GM23338 (cell line): Measurements from ENCODE around the gene ENDOV. TPM values are rescaled to one million over a fixed set of nuclear protein-coding genes. Genes with fewer than 3 reads are reported as not detected.
A peak's percentile ranks its signal among the peaks of the same experiment; 100 is the strongest.

Experiments
- ATAC-seq: fragments of 200-7000 bp; cut with Tn5 transposase; 3 replicates; pipeline ENCODE4 v1.9.1; 2020
- DNase-seq: peaks from one replicate; pipeline ENCODE4 v3.0.0-alpha.2; 2015; ENCODE audit warnings: low spot score
- H2AFZ ChIP-seq: fragments of 200-600 bp; sonication (generic); 2 replicates; pipeline ENCODE4 v1.8.0; 2016; ENCODE audit warnings: antibody characterized with exemption, mild to moderate bottlenecking, moderate library complexity
- H3F3A ChIP-seq: fragments of 200-600 bp; sonication (generic); replicated peaks from 2 replicates; pipeline ENCODE4 v1.8.0; 2017; ENCODE audit warnings: antibody characterized with exemption, mixed run types, low read depth
- H3K27ac ChIP-seq: fragments of 200-600 bp; sonication (generic); 2 replicates; pipeline ENCODE4 v1.6.1; 2016; ENCODE audit warnings: low read depth
- H3K27me3 ChIP-seq: fragments of 200-600 bp; sonication (generic); 2 replicates; pipeline ENCODE4 v1.8.0; 2016; ENCODE audit warnings: mild to moderate bottlenecking, mixed run types, moderate library complexity; ENCODE audit not compliant: insufficient read depth
- H3K36me3 ChIP-seq: fragments of 200-600 bp; sonication (generic); 2 replicates; pipeline ENCODE4 v1.8.0; 2016; ENCODE audit warnings: mild to moderate bottlenecking; ENCODE audit not compliant: insufficient read depth
- H3K4me1 ChIP-seq: fragments of 200-600 bp; sonication (generic); 2 replicates; pipeline ENCODE4 v1.8.0; 2016; ENCODE audit warnings: mild to moderate bottlenecking, moderate library complexity; ENCODE audit not compliant: insufficient read depth
- H3K4me2 ChIP-seq: fragments of 200-600 bp; sonication (generic); 2 replicates; pipeline ENCODE4 v1.7.1; 2017; ENCODE audit warnings: mixed run types
- H3K4me3 ChIP-seq: fragments of 200-600 bp; sonication (generic); 2 replicates; pipeline ENCODE4 v1.6.1; 2016; ENCODE audit warnings: mixed run types
- H3K79me2 ChIP-seq: fragments of 200-600 bp; sonication (generic); replicated peaks from 2 replicates; pipeline ENCODE4 v1.8.0; 2017; ENCODE audit warnings: mild to moderate bottlenecking; ENCODE audit not compliant: insufficient read depth
- H3K9me2 ChIP-seq: fragments of 200-600 bp; sonication (generic); 2 replicates; pipeline ENCODE4 v1.8.0; 2017; ENCODE audit not compliant: insufficient read depth
- H4K20me1 ChIP-seq: fragments of 200-600 bp; sonication (generic); replicated peaks from 2 replicates; pipeline ENCODE4 v1.8.0; 2017; ENCODE audit warnings: mild to moderate bottlenecking; ENCODE audit not compliant: insufficient read depth
- H3K27ac Mint-ChIP-seq: 2 replicates; pipeline ENCODE4 v1.8.0; 2020; ENCODE audit warnings: inconsistent platforms, mild to moderate bottlenecking, moderate library complexity, mixed read lengths
- H3K27me3 Mint-ChIP-seq: 3 replicates; pipeline ENCODE4 v1.8.0; 2022; ENCODE audit warnings: low read depth, mild to moderate bottlenecking, moderate library complexity, mixed read lengths, inconsistent platforms; ENCODE audit not compliant: insufficient read depth, poor library complexity
- H3K36me3 Mint-ChIP-seq: 3 replicates; pipeline ENCODE4 v1.8.0; 2021; ENCODE audit warnings: low read depth, mild to moderate bottlenecking, inconsistent platforms, moderate library complexity, mixed read lengths
- H3K4me1 Mint-ChIP-seq: 3 replicates; pipeline ENCODE4 v1.8.0; 2020; ENCODE audit warnings: mild to moderate bottlenecking, inconsistent platforms, mixed read lengths
- H3K4me3 Mint-ChIP-seq: 3 replicates; pipeline ENCODE4 v1.8.0; 2021; ENCODE audit warnings: moderate library complexity, mild to moderate bottlenecking, inconsistent platforms, mixed read lengths
- H3K9me3 Mint-ChIP-seq: 3 replicates; pipeline ENCODE4 v1.8.0; 2020; ENCODE audit warnings: moderate library complexity, mild to moderate bottlenecking, inconsistent platforms, mixed read lengths
- CREB1 ChIP-seq: fragments of 250-450 bp; sonication (Bioruptor Pico); IDR thresholded peaks from 2 replicates; pipeline ENCODE4 v1.5.0; 2020; ENCODE audit warnings: low read depth, mild to moderate bottlenecking, moderate library complexity
- EZH2 ChIP-seq: fragments of 200-600 bp; sonication (generic); IDR thresholded peaks from one replicate; pipeline ENCODE4 v1.8.0; 2017; ENCODE audit warnings: antibody characterized with exemption, mild to moderate bottlenecking, low read depth; ENCODE audit not compliant: unreplicated experiment
- EZH2phosphoT487 ChIP-seq: fragments of 200-600 bp; sonication (generic); IDR thresholded peaks from one replicate; pipeline ENCODE4 v1.8.1; 2018; ENCODE audit warnings: antibody characterized with exemption; ENCODE audit not compliant: unreplicated experiment
- JUNB ChIP-seq: IDR thresholded peaks from one replicate; pipeline ENCODE4 v1.6.1; 2016; ENCODE audit warnings: antibody characterized with exemption; ENCODE audit not compliant: unreplicated experiment
- POLR2AphosphoS5 ChIP-seq: IDR thresholded peaks from 2 replicates; pipeline ENCODE4 v1.6.1; 2016; ENCODE audit warnings: antibody characterized with exemption, low read depth
- STAT1 ChIP-seq: IDR thresholded peaks from one replicate; pipeline ENCODE4 v1.6.1; 2016; ENCODE audit warnings: antibody characterized with exemption; ENCODE audit not compliant: unreplicated experiment
- ZNF114 ChIP-seq: fragments of 250-450 bp; sonication (Bioruptor Pico); IDR thresholded peaks from 2 replicates; pipeline ENCODE4 v1.5.0; 2020; ENCODE audit warnings: mild to moderate bottlenecking, moderate library complexity
- ZNF331 ChIP-seq: fragments of 250-450 bp; sonication (Bioruptor Pico); IDR thresholded peaks from 2 replicates; pipeline ENCODE4 v1.5.0; 2020; ENCODE audit warnings: low read depth, mild to moderate bottlenecking, moderate library complexity
- polyA plus RNA-seq: library from polyadenylated mRNA; unstranded; fragments of >200 nt; fragmentation: Nextera tagmentation; extraction: Ambion mirVana; gene quantifications from 2 replicates; pipeline ENCODE4 v1.2.1, GENCODE V29; 2016
- total RNA-seq: library from RNA; depleted of rRNA; stranded (reverse); fragments of >200 nt; shearing (Covaris generic); gene quantifications from 2 replicates; pipeline ENCODE4 v1.2.3, GENCODE V29; 2014
- TF ChIP-seq, protein P1 (sequence below): fragments of 250-450 bp; sonication (Bioruptor Pico); IDR thresholded peaks from 2 replicates; pipeline ENCODE4 v1.5.0; 2020; ENCODE audit warnings: mild to moderate bottlenecking, moderate library complexity
- TF ChIP-seq, protein P2 (sequence below): IDR thresholded peaks from one replicate; pipeline ENCODE4 v1.6.1; 2018; ENCODE audit warnings: antibody characterized with exemption; ENCODE audit not compliant: unreplicated experiment
- TF ChIP-seq, protein P3 (sequence below), 2 experiments: fragments of 200-600 bp in 1 of 2; sonication (generic) in 1 of 2; conservative IDR thresholded peaks; 2 replicates each; pipeline versions ENCODE4 v1.5.1 to v1.6.1; 2016 to 2017; ENCODE audit warnings: antibody characterized with exemption in 2 of 2, low read depth in 2 of 2, mild to moderate bottlenecking in 2 of 2, moderate library complexity in 1 of 2
- TF ChIP-seq, protein P4 (sequence below): IDR thresholded peaks from 2 replicates; pipeline ENCODE4 v1.6.1; 2016; ENCODE audit warnings: antibody characterized with exemption

The ENDOV gene
- total and polyA plus RNA-seq, 2 experiments from 2014 or later = 11.5 to 16.1 TPM

DNA sequence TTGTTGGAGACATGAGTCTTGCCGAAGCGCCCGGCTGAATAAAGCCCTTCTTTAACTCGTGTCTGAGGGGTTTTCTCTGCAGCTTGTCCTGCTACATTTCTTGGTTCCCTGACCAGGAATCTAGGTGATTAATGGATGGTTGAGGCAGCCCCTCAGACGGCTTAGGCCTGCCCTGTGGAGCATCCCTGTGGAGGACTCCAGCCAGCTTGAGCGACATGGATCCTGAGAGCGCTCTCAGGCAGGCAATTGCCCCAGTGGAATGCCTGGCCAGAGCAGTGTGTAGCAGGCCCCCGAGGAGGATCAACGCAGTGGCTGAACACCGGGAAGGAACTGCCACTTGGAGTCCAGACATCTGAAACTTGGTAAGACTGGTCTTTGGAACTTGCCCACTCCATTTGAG, 17.3 kb upstream of the ENDOV start:
- no peaks in the 10 kb centered on the region for H3K36me3 ChIP-seq
- Mint-ChIP-seq H3K4me1 (peaks cover 28% of the 10 kb centered on the region), H3K9me3 (no peaks in the 10 kb centered on the region), H3K27ac (no peak overlapping the region), H3K27me3 (peaks cover 3% of the 10 kb centered on the region), H3K4me3 (no peak overlapping the region), H3K36me3 (peaks cover 8% of the 10 kb centered on the region; the same call in 2 of the 3 replicates)
- DNase-seq = no peak
- no peaks in the 10 kb centered on the region for H3F3A ChIP-seq
- no peak overlapping the region for H3K4me3 ChIP-seq
- no peaks in the 10 kb centered on the region for H3K79me2 ChIP-seq
- no peak overlapping the region for H2AFZ ChIP-seq
- H4K20me1 ChIP-seq = peaks cover 4% of the 10 kb centered on the region; the same call in 1 of the 2 replicates
- peak; percentile 39 for ATAC-seq
- H3K4me1 ChIP-seq = no peaks in the 10 kb centered on the region; the same call in 1 of the 2 replicates
- H3K9me2 ChIP-seq = no peaks in the 10 kb centered on the region
- no peak overlapping the region for H3K27ac ChIP-seq
- H3K4me2 ChIP-seq = no peak overlapping the region
- TF ChIP-seq JUNB (no peak), ZNF114 (CRISPR knock-in tag) (no peak), EZH2phosphoT487 (no peak), EZH2 (no peak), STAT1 (no peak), ZNF331 (CRISPR knock-in tag) (no peak), CREB1 (no peak), POLR2AphosphoS5 (no peak)
- TF ChIP-seq, protein P1, sequence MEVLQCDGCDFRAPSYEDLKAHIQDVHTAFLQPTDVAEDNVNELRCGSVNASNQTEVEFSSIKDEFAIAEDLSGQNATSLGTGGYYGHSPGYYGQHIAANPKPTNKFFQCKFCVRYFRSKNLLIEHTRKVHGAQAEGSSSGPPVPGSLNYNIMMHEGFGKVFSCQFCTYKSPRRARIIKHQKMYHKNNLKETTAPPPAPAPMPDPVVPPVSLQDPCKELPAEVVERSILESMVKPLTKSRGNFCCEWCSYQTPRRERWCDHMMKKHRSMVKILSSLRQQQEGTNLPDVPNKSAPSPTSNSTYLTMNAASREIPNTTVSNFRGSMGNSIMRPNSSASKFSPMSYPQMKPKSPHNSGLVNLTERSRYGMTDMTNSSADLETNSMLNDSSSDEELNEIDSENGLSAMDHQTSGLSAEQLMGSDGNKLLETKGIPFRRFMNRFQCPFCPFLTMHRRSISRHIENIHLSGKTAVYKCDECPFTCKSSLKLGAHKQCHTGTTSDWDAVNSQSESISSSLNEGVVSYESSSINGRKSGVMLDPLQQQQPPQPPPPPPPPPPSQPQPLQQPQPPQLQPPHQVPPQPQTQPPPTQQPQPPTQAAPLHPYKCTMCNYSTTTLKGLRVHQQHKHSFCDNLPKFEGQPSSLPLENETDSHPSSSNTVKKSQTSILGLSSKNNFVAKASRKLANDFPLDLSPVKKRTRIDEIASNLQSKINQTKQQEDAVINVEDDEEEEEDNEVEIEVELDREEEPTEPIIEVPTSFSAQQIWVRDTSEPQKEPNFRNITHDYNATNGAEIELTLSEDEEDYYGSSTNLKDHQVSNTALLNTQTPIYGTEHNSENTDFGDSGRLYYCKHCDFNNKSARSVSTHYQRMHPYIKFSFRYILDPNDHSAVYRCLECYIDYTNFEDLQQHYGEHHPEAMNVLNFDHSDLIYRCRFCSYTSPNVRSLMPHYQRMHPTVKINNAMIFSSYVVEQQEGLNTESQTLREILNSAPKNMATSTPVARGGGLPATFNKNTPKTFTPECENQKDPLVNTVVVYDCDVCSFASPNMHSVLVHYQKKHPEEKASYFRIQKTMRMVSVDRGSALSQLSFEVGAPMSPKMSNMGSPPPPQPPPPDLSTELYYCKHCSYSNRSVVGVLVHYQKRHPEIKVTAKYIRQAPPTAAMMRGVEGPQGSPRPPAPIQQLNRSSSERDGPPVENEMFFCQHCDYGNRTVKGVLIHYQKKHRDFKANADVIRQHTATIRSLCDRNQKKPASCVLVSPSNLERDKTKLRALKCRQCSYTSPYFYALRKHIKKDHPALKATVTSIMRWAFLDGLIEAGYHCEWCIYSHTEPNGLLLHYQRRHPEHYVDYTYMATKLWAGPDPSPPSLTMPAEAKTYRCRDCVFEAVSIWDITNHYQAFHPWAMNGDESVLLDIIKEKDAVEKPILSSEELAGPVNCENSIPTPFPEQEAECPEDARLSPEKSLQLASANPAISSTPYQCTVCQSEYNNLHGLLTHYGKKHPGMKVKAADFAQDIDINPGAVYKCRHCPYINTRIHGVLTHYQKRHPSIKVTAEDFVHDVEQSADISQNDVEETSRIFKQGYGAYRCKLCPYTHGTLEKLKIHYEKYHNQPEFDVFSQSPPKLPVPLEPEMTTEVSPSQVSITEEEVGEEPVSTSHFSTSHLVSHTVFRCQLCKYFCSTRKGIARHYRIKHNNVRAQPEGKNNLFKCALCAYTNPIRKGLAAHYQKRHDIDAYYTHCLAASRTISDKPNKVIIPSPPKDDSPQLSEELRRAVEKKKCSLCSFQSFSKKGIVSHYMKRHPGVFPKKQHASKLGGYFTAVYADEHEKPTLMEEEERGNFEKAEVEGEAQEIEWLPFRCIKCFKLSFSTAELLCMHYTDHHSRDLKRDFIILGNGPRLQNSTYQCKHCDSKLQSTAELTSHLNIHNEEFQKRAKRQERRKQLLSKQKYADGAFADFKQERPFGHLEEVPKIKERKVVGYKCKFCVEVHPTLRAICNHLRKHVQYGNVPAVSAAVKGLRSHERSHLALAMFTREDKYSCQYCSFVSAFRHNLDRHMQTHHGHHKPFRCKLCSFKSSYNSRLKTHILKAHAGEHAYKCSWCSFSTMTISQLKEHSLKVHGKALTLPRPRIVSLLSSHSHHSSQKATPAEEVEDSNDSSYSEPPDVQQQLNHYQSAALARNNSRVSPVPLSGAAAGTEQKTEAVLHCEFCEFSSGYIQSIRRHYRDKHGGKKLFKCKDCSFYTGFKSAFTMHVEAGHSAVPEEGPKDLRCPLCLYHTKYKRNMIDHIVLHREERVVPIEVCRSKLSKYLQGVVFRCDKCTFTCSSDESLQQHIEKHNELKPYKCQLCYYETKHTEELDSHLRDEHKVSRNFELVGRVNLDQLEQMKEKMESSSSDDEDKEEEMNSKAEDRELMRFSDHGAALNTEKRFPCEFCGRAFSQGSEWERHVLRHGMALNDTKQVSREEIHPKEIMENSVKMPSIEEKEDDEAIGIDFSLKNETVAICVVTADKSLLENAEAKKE = no peak
- TF ChIP-seq, protein P2, sequence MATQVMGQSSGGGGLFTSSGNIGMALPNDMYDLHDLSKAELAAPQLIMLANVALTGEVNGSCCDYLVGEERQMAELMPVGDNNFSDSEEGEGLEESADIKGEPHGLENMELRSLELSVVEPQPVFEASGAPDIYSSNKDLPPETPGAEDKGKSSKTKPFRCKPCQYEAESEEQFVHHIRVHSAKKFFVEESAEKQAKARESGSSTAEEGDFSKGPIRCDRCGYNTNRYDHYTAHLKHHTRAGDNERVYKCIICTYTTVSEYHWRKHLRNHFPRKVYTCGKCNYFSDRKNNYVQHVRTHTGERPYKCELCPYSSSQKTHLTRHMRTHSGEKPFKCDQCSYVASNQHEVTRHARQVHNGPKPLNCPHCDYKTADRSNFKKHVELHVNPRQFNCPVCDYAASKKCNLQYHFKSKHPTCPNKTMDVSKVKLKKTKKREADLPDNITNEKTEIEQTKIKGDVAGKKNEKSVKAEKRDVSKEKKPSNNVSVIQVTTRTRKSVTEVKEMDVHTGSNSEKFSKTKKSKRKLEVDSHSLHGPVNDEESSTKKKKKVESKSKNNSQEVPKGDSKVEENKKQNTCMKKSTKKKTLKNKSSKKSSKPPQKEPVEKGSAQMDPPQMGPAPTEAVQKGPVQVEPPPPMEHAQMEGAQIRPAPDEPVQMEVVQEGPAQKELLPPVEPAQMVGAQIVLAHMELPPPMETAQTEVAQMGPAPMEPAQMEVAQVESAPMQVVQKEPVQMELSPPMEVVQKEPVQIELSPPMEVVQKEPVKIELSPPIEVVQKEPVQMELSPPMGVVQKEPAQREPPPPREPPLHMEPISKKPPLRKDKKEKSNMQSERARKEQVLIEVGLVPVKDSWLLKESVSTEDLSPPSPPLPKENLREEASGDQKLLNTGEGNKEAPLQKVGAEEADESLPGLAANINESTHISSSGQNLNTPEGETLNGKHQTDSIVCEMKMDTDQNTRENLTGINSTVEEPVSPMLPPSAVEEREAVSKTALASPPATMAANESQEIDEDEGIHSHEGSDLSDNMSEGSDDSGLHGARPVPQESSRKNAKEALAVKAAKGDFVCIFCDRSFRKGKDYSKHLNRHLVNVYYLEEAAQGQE = no peak
- TF ChIP-seq, protein P3, sequence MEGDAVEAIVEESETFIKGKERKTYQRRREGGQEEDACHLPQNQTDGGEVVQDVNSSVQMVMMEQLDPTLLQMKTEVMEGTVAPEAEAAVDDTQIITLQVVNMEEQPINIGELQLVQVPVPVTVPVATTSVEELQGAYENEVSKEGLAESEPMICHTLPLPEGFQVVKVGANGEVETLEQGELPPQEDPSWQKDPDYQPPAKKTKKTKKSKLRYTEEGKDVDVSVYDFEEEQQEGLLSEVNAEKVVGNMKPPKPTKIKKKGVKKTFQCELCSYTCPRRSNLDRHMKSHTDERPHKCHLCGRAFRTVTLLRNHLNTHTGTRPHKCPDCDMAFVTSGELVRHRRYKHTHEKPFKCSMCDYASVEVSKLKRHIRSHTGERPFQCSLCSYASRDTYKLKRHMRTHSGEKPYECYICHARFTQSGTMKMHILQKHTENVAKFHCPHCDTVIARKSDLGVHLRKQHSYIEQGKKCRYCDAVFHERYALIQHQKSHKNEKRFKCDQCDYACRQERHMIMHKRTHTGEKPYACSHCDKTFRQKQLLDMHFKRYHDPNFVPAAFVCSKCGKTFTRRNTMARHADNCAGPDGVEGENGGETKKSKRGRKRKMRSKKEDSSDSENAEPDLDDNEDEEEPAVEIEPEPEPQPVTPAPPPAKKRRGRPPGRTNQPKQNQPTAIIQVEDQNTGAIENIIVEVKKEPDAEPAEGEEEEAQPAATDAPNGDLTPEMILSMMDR (conservative IDR thresholded peaks at IDR 0.05; ENCODE audit: low read depth in 2 of 2) = no peak
- TF ChIP-seq, protein P4, sequence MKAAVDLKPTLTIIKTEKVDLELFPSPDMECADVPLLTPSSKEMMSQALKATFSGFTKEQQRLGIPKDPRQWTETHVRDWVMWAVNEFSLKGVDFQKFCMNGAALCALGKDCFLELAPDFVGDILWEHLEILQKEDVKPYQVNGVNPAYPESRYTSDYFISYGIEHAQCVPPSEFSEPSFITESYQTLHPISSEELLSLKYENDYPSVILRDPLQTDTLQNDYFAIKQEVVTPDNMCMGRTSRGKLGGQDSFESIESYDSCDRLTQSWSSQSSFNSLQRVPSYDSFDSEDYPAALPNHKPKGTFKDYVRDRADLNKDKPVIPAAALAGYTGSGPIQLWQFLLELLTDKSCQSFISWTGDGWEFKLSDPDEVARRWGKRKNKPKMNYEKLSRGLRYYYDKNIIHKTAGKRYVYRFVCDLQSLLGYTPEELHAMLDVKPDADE = no peak
- no peaks in the 10 kb centered on the region for H3K27me3 ChIP-seq
